GM19239 (cell line): ENCODE data around the gene FARP1.
"Not testable (repeated sequence)": the region's sequence is repeated elsewhere in the genome, so short reads cannot be mapped to it uniquely, and the experiment has no call there.

ENCODE experiments used
- DNase-seq: peaks from one replicate; pipeline ENCODE4 v3.0.0; 2011; ENCODE audit warnings: low spot score; ENCODE audit not compliant: insufficient read length
- FAIRE-seq: peaks from 2 replicates; lab custom pipeline; 2011; peaks lifted over from hg19 to GRCh38; lab: Jason Lieb, UNC

The FARP1 gene

GRCh38 chr13:98251708-98252107 is 108.8 kb downstream of the FARP1 start:
- DNase-seq, result no peak
- FAIRE-seq, result no peak

- FAIRE-seq, result no peak
- DNase-seq, result no peak
These were observed 110.1 kb downstream of the FARP1 start for GRCh38 chr13:98252931-98253470.

- no peak for DNase-seq
- no peak for FAIRE-seq
These were observed 110.6 kb downstream of the FARP1 start for GRCh38 chr13:98253526-98253925.

GRCh38 chr13:98254513-98254912 is 111.6 kb downstream of the FARP1 start:
- DNase-seq, result no peak
- no peak for FAIRE-seq

GRCh38 chr13:98258226-98258625 is 115.3 kb downstream of the FARP1 start:
- no peak for DNase-seq
- no peak for FAIRE-seq

- FAIRE-seq (no peak), DNase-seq (no peak)
These were observed 117.7 kb downstream of the FARP1 start for GRCh38 chr13:98260357-98261164.

GRCh38 chr13:98261165-98261702 is 118.3 kb downstream of the FARP1 start:
- FAIRE-seq (no peak), DNase-seq (no peak)

GRCh38 chr13:98262292-98262691 is 119.4 kb downstream of the FARP1 start:
- DNase-seq (no peak), FAIRE-seq (no peak)

GRCh38 chr13:98263841-98264240 is 120.9 kb downstream of the FARP1 start:
- no peak for DNase-seq
- no peak for FAIRE-seq

GRCh38 chr13:98264877-98265276 is 122.0 kb downstream of the FARP1 start:
- no peak for FAIRE-seq
- no peak for DNase-seq

GRCh38 chr13:98265692-98266551 is 123.0 kb downstream of the FARP1 start:
- DNase-seq (no peak), FAIRE-seq (no peak)

GRCh38 chr13:98267080-98267912 is 124.4 kb downstream of the FARP1 start:
- DNase-seq, result no peak
- no peak for FAIRE-seq

GRCh38 chr13:98269386-98269785 is 126.5 kb downstream of the FARP1 start:
- FAIRE-seq (no peak), DNase-seq (no peak)

- DNase-seq, result no peak
- FAIRE-seq, result no peak
These were observed 127.9 kb downstream of the FARP1 start for GRCh38 chr13:98270819-98271218.

GRCh38 chr13:98271646-98272045 is 128.8 kb downstream of the FARP1 start:
- not testable (repeated sequence) for FAIRE-seq, DNase-seq

GRCh38 chr13:98272549-98272948 is 129.7 kb downstream of the FARP1 start:
- DNase-seq, result no peak
- FAIRE-seq, result no peak

- FAIRE-seq, result no peak
- DNase-seq, result no peak
These were observed 130.4 kb downstream of the FARP1 start for GRCh38 chr13:98273067-98273823.

- DNase-seq, result no peak
- no peak for FAIRE-seq
These were observed 131.2 kb downstream of the FARP1 start for GRCh38 chr13:98273824-98274742.
